ENCODE measurements around the gene TMEM131.

Gene TMEM131

GRCh38 chr2:97770445-97770844 is 225.3 kb downstream of the TMEM131 start:
- TF ChIP-seq CTCF (IDR thresholded peaks at IDR 0.05): no peak
- Histone ChIP-seq H3K36me3 (peaks cover 47 to 80% (median 62%) of the 10 kb centered on the region in 3 donors), H3K27ac (no peak overlapping the region), H3K9me3 (no peaks in the 10 kb centered on the region), H3K4me3 (no peak overlapping the region), H3K27me3 (no peaks in the 10 kb centered on the region), H3K4me1 (no peaks in the 10 kb centered on the region)
- DNase-seq: no peak
- intact Hi-C loops (cut with DNase I; ENCODE audit: low total_unique reads): no loop called here

GRCh38 chr2:97769711-97770110 is 226.0 kb downstream of the TMEM131 start:
- DNase-seq: no peak
- intact Hi-C loops (cut with DNase I; ENCODE audit: low total_unique reads): no loop called here
- peaks cover 47 to 80% (median 62%) of the 10 kb centered on the region in 3 donors for H3K36me3 ChIP-seq
- H3K9me3 ChIP-seq: no peaks in the 10 kb centered on the region
- no peaks in the 10 kb centered on the region for H3K4me1 ChIP-seq
- H3K4me3 ChIP-seq: no peak overlapping the region
- H3K27ac ChIP-seq: no peak overlapping the region
- TF ChIP-seq CTCF (IDR thresholded peaks at IDR 0.05): no peak
- no peaks in the 10 kb centered on the region for H3K27me3 ChIP-seq

- DNase-seq: no peak
- intact Hi-C loops (cut with DNase I; ENCODE audit: low total_unique reads): no loop called here
- H3K36me3 ChIP-seq: peaks cover 46 to 80% (median 62%) of the 10 kb centered on the region in 3 donors
- no peak overlapping the region for H3K4me3 ChIP-seq
- H3K4me1 ChIP-seq: no peaks in the 10 kb centered on the region
- H3K27ac ChIP-seq: no peak overlapping the region
- TF ChIP-seq CTCF (IDR thresholded peaks at IDR 0.05): no peak
- no peaks in the 10 kb centered on the region for H3K9me3 ChIP-seq
- no peaks in the 10 kb centered on the region for H3K27me3 ChIP-seq
Observed at GRCh38 chr2:97769308-97769707, 226.4 kb downstream of the TMEM131 start.

GRCh38 chr2:97766567-97766966 is 229.2 kb downstream of the TMEM131 start:
- no peaks in the 10 kb centered on the region for H3K9me3 ChIP-seq
- peaks cover 33 to 81% (median 59%) of the 10 kb centered on the region in 3 donors for H3K36me3 ChIP-seq
- no peak for TF ChIP-seq CTCF (IDR thresholded peaks at IDR 0.05)
- no peak for DNase-seq
- no peak overlapping the region for H3K27ac ChIP-seq
- intact Hi-C loops (cut with DNase I; ENCODE audit: low total_unique reads): no loop called here
- H3K4me3 ChIP-seq: no peak overlapping the region
- H3K27me3 ChIP-seq: no peaks in the 10 kb centered on the region
- no peaks in the 10 kb centered on the region for H3K4me1 ChIP-seq

GRCh38 chr2:97765933-97766332 is 229.8 kb downstream of the TMEM131 start:
- Histone ChIP-seq H3K27ac (no peak overlapping the region), H3K27me3 (no peaks in the 10 kb centered on the region), H3K4me1 (no peaks in the 10 kb centered on the region), H3K4me3 (no peak overlapping the region), H3K36me3 (peaks cover 38 to 81% (median 59%) of the 10 kb centered on the region in 3 donors), H3K9me3 (no peaks in the 10 kb centered on the region)
- intact Hi-C loops (cut with DNase I; ENCODE audit: low total_unique reads): no loop called here
- DNase-seq: no peak
- TF ChIP-seq CTCF (IDR thresholded peaks at IDR 0.05): no peak

Data from tibial artery (tissue), 4 donors.